ENCODE results near the gene KPNA5. TPM values are rescaled to one million over a fixed set of nuclear protein-coding genes. Genes with fewer than 3 reads are reported as not detected.

The KPNA5 gene
- total and polyA plus RNA-seq, 2 of the 8 experiments (the other 6 are each of a cell fraction or from before 2014, with no cell fraction given), result 2.0 to 9.7 TPM

DNA sequence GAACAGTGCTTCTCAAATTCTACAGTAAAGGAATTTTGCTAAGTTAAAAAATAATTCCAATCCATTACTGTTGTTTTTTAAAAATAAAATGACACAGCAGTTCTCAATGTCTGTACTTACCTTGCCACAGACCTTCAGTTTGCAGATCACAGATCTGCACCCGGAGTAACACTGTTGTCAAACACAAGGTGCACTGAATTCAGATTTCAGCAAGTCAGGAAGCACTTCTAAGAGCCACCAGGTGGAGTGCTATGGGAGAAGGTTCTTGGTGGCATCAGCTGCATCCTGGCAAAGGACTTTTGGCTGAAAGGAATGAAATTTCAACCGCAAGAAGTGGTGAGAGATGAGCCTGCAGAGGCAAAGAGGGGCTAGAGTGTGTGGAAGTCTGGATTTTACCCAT is 47.3 kb upstream of the KPNA5 start:
- Histone ChIP-seq H3K56ac (replicated peaks; ENCODE audit: insufficient read length, low read depth, low read length) (no peak overlapping the region), H3K79me1 (ENCODE audit: low read depth, low read length) (no peaks in the 10 kb centered on the region), H3K14ac (ENCODE audit: insufficient read length) (no peak overlapping the region), H2BK5ac (ENCODE audit: low read depth, low read length) (no peak overlapping the region), H3K4me3 (ENCODE audit: extremely low read depth in 1 of 4, insufficient read depth in 2 of 4, low read depth in 3 of 4, low read length in 4 of 4) (no peak overlapping the region), H2BK15ac (ENCODE audit: low read length) (no peak overlapping the region), H3K4ac (replicated peaks; ENCODE audit: insufficient read length, low read depth, low read length) (no peak overlapping the region), H2AK5ac (ENCODE audit: low read depth, low read length) (no peak overlapping the region), H3K9me3 (ENCODE audit: insufficient read depth in 2 of 2, low read depth in 1 of 2, low read length in 1 of 2) (peaks cover 0 to 4% of the 10 kb centered on the region in 2 experiments; a peak in 1 of 4 replicates), H3K18ac (ENCODE audit: extremely low read depth, low read length) (no peak overlapping the region), H3K27ac (ENCODE audit: low read depth, low read length) (no peak overlapping the region), H3K79me2 (ENCODE audit: control insufficient read depth in 1 of 2, insufficient read depth in 2 of 2, low read length in 2 of 2) (no peaks in the 10 kb centered on the region), H3K23ac (ENCODE audit: insufficient read length) (no peak overlapping the region), H2AFZ (ENCODE audit: low read length) (no peak overlapping the region), H2BK20ac (ENCODE audit: low read length) (no peak overlapping the region), H4K91ac (replicated peaks; ENCODE audit: insufficient read length, low read length) (no peak overlapping the region), H3K27me3 (replicated peaks in 1 of 4; ENCODE audit: control insufficient read depth in 3 of 4, extremely low read depth in 1 of 4, insufficient read depth in 3 of 4, low read length in 3 of 4) (no peaks in the 10 kb centered on the region), H2BK12ac (ENCODE audit: low read depth, low read length) (no peak overlapping the region), H3K23me2 (ENCODE audit: low read depth, low read length) (no peaks in the 10 kb centered on the region), H4K8ac (ENCODE audit: extremely low read depth, insufficient read depth, low read length) (no peak overlapping the region), H3K36me3 (ENCODE audit: control insufficient read depth in 2 of 4, insufficient read depth in 4 of 4, low read length in 3 of 4) (peaks cover 0 to 6% (median under 1%) of the 10 kb centered on the region in 4 experiments; a peak in 2 of 8 replicates), H2BK120ac (replicated peaks; ENCODE audit: low read depth, low read length) (no peak overlapping the region), H4K5ac (ENCODE audit: insufficient read length, low read depth, low read length) (no peak overlapping the region), H4K20me1 (replicated peaks in 1 of 2; ENCODE audit: control insufficient read depth in 1 of 2, insufficient read depth in 2 of 2, low read length in 2 of 2) (no peaks in the 10 kb centered on the region), H3K4me2 (ENCODE audit: insufficient read depth in 1 of 2, low read depth in 2 of 2, low read length in 2 of 2) (no peak overlapping the region), H3K9ac (replicated peaks in 1 of 4; ENCODE audit: extremely low read depth in 1 of 4, low read depth in 3 of 4, low read length in 3 of 4) (no peak overlapping the region), H3K4me1 (replicated peaks in 1 of 4; ENCODE audit: control insufficient read depth in 3 of 4, insufficient read depth in 4 of 4, low read length in 3 of 4) (no peaks in the 10 kb centered on the region)
- POLR2A ChIA-PET (ENCODE audit: partially characterized antibody), result interaction anchor here (1.5 kb wide), 1 partner anchor 62 kb away, joined by 3 read pairs; the partner anchor contains the start of gene RWDD1
- 81% methylated on average over 2 of the region's 2 CpGs; no CpG with 5 or more reads in 1 of the 2 experiments for WGBS, 2 experiments (ENCODE audit: extremely low coverage in 1 of 2, insufficient coverage in 1 of 2, insufficient read length in 1 of 2, insufficient replicate concordance in 2 of 2, low coverage in 1 of 2, low lambda C conversion rate in 2 of 2, missing lambda C conversion rate in 1 of 2)
- DNase-seq (ENCODE audit: low read depth in 1 of 2, low spot score in 2 of 2) (no peak), FAIRE-seq (peak; percentile 24)
- CTCF ChIA-PET (ENCODE audit: partially characterized antibody), result interaction anchor here (0.6 to 1.7 kb wide), 10 partner anchors 10 to 264 kb away, joined by 3 to 9 read pairs (median 3); no protein-coding TSS in a partner anchor
- TF ChIP-seq SIN3A (conservative IDR thresholded peaks at IDR 0.05 in 1 of 2, IDR thresholded peaks at IDR 0.05 in 1 of 2; ENCODE audit: low read depth in 1 of 2, low read length in 2 of 2), result no peak
- no peak for TF ChIP-seq SP4 (IDR thresholded peaks at IDR 0.05; ENCODE audit: low read length)
- TF ChIP-seq SIRT6 (IDR thresholded peaks at IDR 0.05; ENCODE audit: low read length), result no peak
- no peak for TF ChIP-seq RXRA (IDR thresholded peaks at IDR 0.05; ENCODE audit: insufficient read depth, low read depth, low read length)
- no peak for TF ChIP-seq MAFK (IDR thresholded peaks at IDR 0.05; ENCODE audit: low read depth, low read length)
- TF ChIP-seq, protein P1, sequence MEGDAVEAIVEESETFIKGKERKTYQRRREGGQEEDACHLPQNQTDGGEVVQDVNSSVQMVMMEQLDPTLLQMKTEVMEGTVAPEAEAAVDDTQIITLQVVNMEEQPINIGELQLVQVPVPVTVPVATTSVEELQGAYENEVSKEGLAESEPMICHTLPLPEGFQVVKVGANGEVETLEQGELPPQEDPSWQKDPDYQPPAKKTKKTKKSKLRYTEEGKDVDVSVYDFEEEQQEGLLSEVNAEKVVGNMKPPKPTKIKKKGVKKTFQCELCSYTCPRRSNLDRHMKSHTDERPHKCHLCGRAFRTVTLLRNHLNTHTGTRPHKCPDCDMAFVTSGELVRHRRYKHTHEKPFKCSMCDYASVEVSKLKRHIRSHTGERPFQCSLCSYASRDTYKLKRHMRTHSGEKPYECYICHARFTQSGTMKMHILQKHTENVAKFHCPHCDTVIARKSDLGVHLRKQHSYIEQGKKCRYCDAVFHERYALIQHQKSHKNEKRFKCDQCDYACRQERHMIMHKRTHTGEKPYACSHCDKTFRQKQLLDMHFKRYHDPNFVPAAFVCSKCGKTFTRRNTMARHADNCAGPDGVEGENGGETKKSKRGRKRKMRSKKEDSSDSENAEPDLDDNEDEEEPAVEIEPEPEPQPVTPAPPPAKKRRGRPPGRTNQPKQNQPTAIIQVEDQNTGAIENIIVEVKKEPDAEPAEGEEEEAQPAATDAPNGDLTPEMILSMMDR (IDR thresholded peaks at IDR 0.05; ENCODE audit: control extremely low read depth in 1 of 3, insufficient read depth in 1 of 3, low read depth in 1 of 3, low read length in 3 of 3), result peak; percentile 30 to 65 (median 60)
- no peak for TF ChIP-seq CBX8 (IDR thresholded peaks at IDR 0.05; ENCODE audit: borderline replicate concordance, low read depth, low read length)
- no peak for TF ChIP-seq TAF7 (optimal IDR thresholded peaks at IDR 0.05; ENCODE audit: borderline replicate concordance, low read depth, low read length)
- TF ChIP-seq KDM1A (IDR thresholded peaks at IDR 0.05; ENCODE audit: borderline replicate concordance, low read length), result no peak
- TF ChIP-seq RAD21 (IDR thresholded peaks at IDR 0.05 in 1 of 2, conservative IDR thresholded peaks at IDR 0.05 in 1 of 2; ENCODE audit: low read depth in 2 of 2, low read length in 2 of 2), result peak; percentile 35 to 47; a peak in 3 of 4 replicates
- no peak for TF ChIP-seq SUZ12 (IDR thresholded peaks at IDR 0.05; ENCODE audit: low read length)
